Measurements from ENCODE around the gene HOXA6. TPM values are rescaled to one million over a fixed set of nuclear protein-coding genes. Genes with fewer than 3 reads are reported as not detected.

Gene HOXA6
- total RNA-seq, 1 experiment from 2014 or later = not detected

DNA sequence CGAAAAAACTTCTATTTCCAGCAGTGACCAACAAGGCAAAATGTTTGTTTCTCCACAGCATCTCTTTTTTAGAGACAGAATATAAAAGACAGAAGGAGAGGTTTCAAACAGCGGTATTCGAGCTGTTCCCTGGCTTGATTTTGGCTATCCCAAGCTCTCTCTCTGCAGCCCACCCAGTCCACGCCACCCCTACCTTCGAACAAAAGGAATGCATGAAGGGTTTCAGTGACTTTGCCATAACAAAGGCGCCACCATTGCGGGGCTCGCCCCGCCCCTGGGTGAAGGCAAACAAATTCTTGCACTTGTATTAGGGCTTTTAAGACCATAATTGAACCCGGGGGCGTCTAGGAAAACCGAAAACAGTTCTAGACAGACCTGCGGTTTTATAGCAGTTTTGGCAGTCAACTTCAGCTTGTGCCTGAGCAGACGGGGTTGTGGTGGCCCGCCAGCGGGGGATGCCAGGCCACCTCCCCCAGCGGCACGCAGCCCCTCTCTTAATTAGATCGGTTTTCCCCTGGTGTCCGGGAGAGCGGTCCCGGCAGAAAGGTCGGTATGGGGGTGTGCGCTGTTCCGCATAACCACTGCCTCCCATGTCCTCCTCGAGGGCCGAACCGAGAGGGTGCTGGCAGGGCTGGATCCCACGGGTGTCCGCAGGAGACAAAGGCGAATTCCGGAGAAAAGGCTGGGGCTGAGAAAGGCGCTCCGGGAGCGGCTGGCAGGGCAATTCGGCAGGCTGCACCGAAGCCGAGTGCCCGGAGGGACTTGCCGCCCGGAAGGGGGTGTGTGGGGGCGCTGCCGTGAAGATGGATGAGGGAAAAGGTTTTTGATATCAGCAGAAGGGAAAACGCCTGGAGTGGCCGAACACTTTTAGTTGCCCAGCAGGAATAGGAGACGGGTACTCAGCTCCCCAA is 40.2 kb upstream of the HOXA6 start:
- WGBS (ENCODE audit: extremely low coverage, insufficient read length, low lambda C conversion rate) = no CpG with 5 or more reads among the region's 46 CpGs
- H3K79me1 ChIP-seq (ENCODE audit: insufficient read depth, low read depth, low read length, poor library complexity, severe bottlenecking) = no peaks in the 10 kb centered on the region
- H3K56ac ChIP-seq (ENCODE audit: insufficient read length, low read depth, low read length) = no peak overlapping the region
- H3K18ac ChIP-seq (ENCODE audit: insufficient read length, low read depth, low read length) = no peak overlapping the region
- no peaks in the 10 kb centered on the region for H3K9me3 ChIP-seq (ENCODE audit: control insufficient read depth, low read depth, low read length)
- no peak overlapping the region for H3K9ac ChIP-seq (ENCODE audit: extremely low read depth, insufficient read length, low read length)
- no peak overlapping the region for H2BK120ac ChIP-seq (ENCODE audit: low read depth, low read length, poor library complexity, severe bottlenecking)
- H3K27ac ChIP-seq (ENCODE audit: insufficient read length, low read depth, low read length) = no peak overlapping the region
- H3T11ph ChIP-seq (ENCODE audit: low read length) = no peak overlapping the region
- no peak overlapping the region for H2BK5ac ChIP-seq (ENCODE audit: insufficient read length, low read length)
- peaks cover 1 to 14% of the 10 kb centered on the region in 2 experiments; a peak in 3 of 5 replicates for H3K9me3 Mint-ChIP-seq
- no peak for TF ChIP-seq CTCF (conservative IDR thresholded peaks at IDR 0.05)
- H2AFZ ChIP-seq (ENCODE audit: low read length) = no peak overlapping the region
- H4K8ac ChIP-seq (replicated peaks; ENCODE audit: insufficient read length, low read depth, low read length) = no peak overlapping the region
- no peak overlapping the region for H3K4me2 ChIP-seq (ENCODE audit: insufficient read depth, insufficient read length, low read length)
- peak overlapping the region in 1 of 2 experiments; percentile 73; a peak in 1 of 5 replicates for H3K4me3 Mint-ChIP-seq
- no peak overlapping the region for H4K91ac ChIP-seq (ENCODE audit: insufficient read length, low read depth, low read length)
- no peak overlapping the region for H3K27ac Mint-ChIP-seq
- peak; percentile 53 for DNase-seq
- H3K27me3 Mint-ChIP-seq (ENCODE audit: low read depth) = peaks cover 100% of the 10 kb centered on the region
- no peak overlapping the region for H3K23ac ChIP-seq (ENCODE audit: insufficient read length, low read depth, low read length)
- H2BK12ac ChIP-seq (ENCODE audit: insufficient read length, low read depth, low read length) = no peak overlapping the region
- peaks cover 0 to 2% (median 0%) of the 10 kb centered on the region in 3 experiments; a peak in 3 of 7 replicates for H3K36me3 Mint-ChIP-seq (ENCODE audit: insufficient read depth in 1 of 3, low read depth in 3 of 3)
- H3K27me3 ChIP-seq (ENCODE audit: insufficient read depth, low read length) = peaks cover 97% of the 10 kb centered on the region
- H3K14ac ChIP-seq (ENCODE audit: insufficient read depth, low read length) = no peak overlapping the region
- H2AK5ac ChIP-seq (ENCODE audit: insufficient read length, low read length) = no peak overlapping the region
- H3K4ac ChIP-seq (ENCODE audit: low read depth, low read length) = no peak overlapping the region
- H3K79me2 ChIP-seq (ENCODE audit: insufficient read depth, low read length) = no peaks in the 10 kb centered on the region
- no peak overlapping the region for H4K5ac ChIP-seq (ENCODE audit: insufficient read length, low read depth, low read length)
- H4K20me1 ChIP-seq (ENCODE audit: control insufficient read depth, insufficient read depth, insufficient read length) = no peaks in the 10 kb centered on the region
- H3K4me1 ChIP-seq (ENCODE audit: insufficient read depth, low read length) = no peaks in the 10 kb centered on the region
- H3K4me1 Mint-ChIP-seq = peaks cover 17 to 46% of the 10 kb centered on the region in 2 experiments
- no peak overlapping the region for H2BK20ac ChIP-seq (ENCODE audit: low read depth, low read length, poor library complexity, severe bottlenecking)
- no peaks in the 10 kb centered on the region for H3K23me2 ChIP-seq (ENCODE audit: insufficient read length, low read depth, low read length, poor library complexity, severe bottlenecking)
- H2BK15ac ChIP-seq (ENCODE audit: low read depth, low read length) = no peak overlapping the region

Data from H9 (cell line).